Left lung (tissue), 10 donors: ENCODE results near the gene FAM217B. TPM values are rescaled to one million over a fixed set of nuclear protein-coding genes. Genes with fewer than 3 reads are reported as not detected.
A peak's percentile ranks its signal among the peaks of the same experiment; 100 is the strongest.

Source experiments
- ATAC-seq: fragments of 200-7000 bp; cut with Tn5 transposase; one replicate; pipeline ENCODE4 v1.9.1; 2020; ENCODE audit warnings: moderate library complexity
- DNase-seq, 4 donors: peaks; one replicate each; pipeline ENCODE4 v3.0.0-alpha.2; 2013 to 2020
- H3K27ac ChIP-seq, 2 donors: fragments of 200-600 bp; sonication (generic) in 1 of 2; one replicate each; pipeline versions ENCODE4 v1.5.0 to v1.8.0; 2020 to 2021
- H3K27me3 ChIP-seq, 2 donors: fragments of 200-600 bp; sonication (generic) in 1 of 2; one replicate each; pipeline versions ENCODE4 v1.5.0 to v1.8.0; 2020 to 2021
- H3K36me3 ChIP-seq, 2 donors: fragments of 200-600 bp; sonication (generic) in 1 of 2; one replicate each; pipeline versions ENCODE4 v1.5.0 to v1.8.0; 2020 to 2021
- H3K4me1 ChIP-seq, 2 donors: fragments of 200-600 bp; one replicate each; pipeline ENCODE4 v1.8.0; 2021
- H3K4me3 ChIP-seq, 2 donors: fragments of 200-600 bp; sonication (generic) in 1 of 2; one replicate each; pipeline versions ENCODE4 v1.5.0 to v1.8.0; 2020 to 2021; ENCODE audit warnings: mild to moderate bottlenecking in 1 of 2
- H3K9me3 ChIP-seq, 2 donors: fragments of 200-600 bp; sonication (generic) in 1 of 2; one replicate each; pipeline versions ENCODE4 v1.5.0 to v1.8.0; 2020 to 2021
- CTCF ChIP-seq, 2 donors: fragments of 200-600 bp; sonication (generic) in 1 of 2; IDR thresholded peaks; one replicate each; pipeline versions ENCODE4 v1.5.0 to v1.8.0; 2021; ENCODE audit warnings: antibody characterized with exemption in 2 of 2
- intact Hi-C, 2 donors: fragments of 100-400 bp; cut with DNase I; formaldehyde crosslinking; loops; one replicate each; pipeline versions ENCODE4 v1.11.2 to v1.14.2; 2022
- polyA plus RNA-seq, 6 donors: library from polyadenylated mRNA; unstranded; fragments of 120-200 nt; gene quantifications; one replicate each; pipeline ENCODE4 v1.2.1, GENCODE V29; 2013; ENCODE audit not compliant: insufficient read length in 6 of 6
- total RNA-seq, 2 donors: library from RNA; stranded (reverse); fragmentation: NEBNext Ultra II Directional; extraction: Animal tissue kit (Norgen Biotek cat#: 25700); gene quantifications; one replicate each; pipeline ENCODE4 v1.2.1, GENCODE V29; 2021
- donor health status: DM: no; HTN: yes; CAD: no.
- donor health status: DM: no; HTN: no; CAD: no.

Gene FAM217B
- total and polyA plus RNA-seq, 8 donors, result 15.6 to 23.0 (median 20.0) TPM

- no peaks in the 10 kb centered on the region for H3K9me3 ChIP-seq
- ATAC-seq, result no peak
- TF ChIP-seq CTCF (IDR thresholded peaks at IDR 0.05), result no peak
- H3K4me3 ChIP-seq, result no peak overlapping the region
- H3K27me3 ChIP-seq, result no peaks in the 10 kb centered on the region
- intact Hi-C loops, result no loop called here
- DNase-seq, result no peak
- H3K36me3 ChIP-seq, result no peaks in the 10 kb centered on the region
- peak overlapping the region in 1 of 2 donors; percentile 71 for H3K27ac ChIP-seq
- peaks cover 0 to 8% of the 10 kb centered on the region in 2 donors for H3K4me1 ChIP-seq
Measured at GRCh38 chr20:59971428-59971827, 31.2 kb downstream of the FAM217B start.

GRCh38 chr20:59972037-59972801 is 32.0 kb downstream of the FAM217B start:
- DNase-seq (no peak), ATAC-seq (peak; percentile 64)
- Histone ChIP-seq H3K27ac (peak overlapping the region in 1 of 2 donors; percentile 71), H3K4me1 (peaks cover 0 to 8% of the 10 kb centered on the region in 2 donors), H3K27me3 (no peaks in the 10 kb centered on the region), H3K9me3 (no peaks in the 10 kb centered on the region), H3K36me3 (no peaks in the 10 kb centered on the region), H3K4me3 (no peak overlapping the region)
- no peak for TF ChIP-seq CTCF (IDR thresholded peaks at IDR 0.05)
- intact Hi-C loops, result no loop called here

GRCh38 chr20:59976156-59976782 is 36.1 kb downstream of the FAM217B start:
- peaks cover 0 to 8% of the 10 kb centered on the region in 2 donors for H3K4me1 ChIP-seq
- H3K27ac ChIP-seq, result no peak overlapping the region
- ATAC-seq, result no peak
- intact Hi-C loops, result no loop called here
- no peak for TF ChIP-seq CTCF (IDR thresholded peaks at IDR 0.05)
- H3K9me3 ChIP-seq, result no peaks in the 10 kb centered on the region
- H3K36me3 ChIP-seq, result no peaks in the 10 kb centered on the region
- no peak for DNase-seq
- no peak overlapping the region for H3K4me3 ChIP-seq
- H3K27me3 ChIP-seq, result no peaks in the 10 kb centered on the region

- DNase-seq (no peak), ATAC-seq (no peak)
- intact Hi-C loops, result no loop called here
- Histone ChIP-seq H3K27ac (no peak overlapping the region), H3K36me3 (no peaks in the 10 kb centered on the region), H3K4me1 (peaks cover 0 to 3% of the 10 kb centered on the region in 2 donors), H3K9me3 (no peaks in the 10 kb centered on the region), H3K27me3 (no peaks in the 10 kb centered on the region), H3K4me3 (no peak overlapping the region)
- TF ChIP-seq CTCF (IDR thresholded peaks at IDR 0.05), result no peak
Measured at GRCh38 chr20:59977086-59977485, 36.9 kb downstream of the FAM217B start.

GRCh38 chr20:59983076-59983475 is 42.9 kb downstream of the FAM217B start:
- ATAC-seq (no peak), DNase-seq (no peak)
- intact Hi-C loops, result no loop called here
- H3K36me3 ChIP-seq, result no peaks in the 10 kb centered on the region
- no peak for TF ChIP-seq CTCF (IDR thresholded peaks at IDR 0.05)
- no peaks in the 10 kb centered on the region for H3K27me3 ChIP-seq
- peaks cover 0 to 22% of the 10 kb centered on the region in 2 donors for H3K4me1 ChIP-seq
- no peak overlapping the region for H3K27ac ChIP-seq
- H3K9me3 ChIP-seq, result no peaks in the 10 kb centered on the region
- H3K4me3 ChIP-seq, result no peak overlapping the region
